A549 (cell line): ENCODE results near the gene PGM2.

Experiments used
- CBX8 ChIP-seq: fragments of 200-600 bp; sonication (generic); IDR thresholded peaks from 2 replicates; pipeline ENCODE4 v1.6.1; 2016
- CHD2 ChIP-seq: fragments of 150-350 bp; IDR thresholded peaks from 2 replicates; pipeline ENCODE4 v1.6.1; 2014; ENCODE audit warnings: low read length; ENCODE audit not compliant: partially characterized antibody
- EP300 ChIP-seq, 2 experiments: fragments of >200 bp; sonication (Bioruptor Twin); formaldehyde crosslinking; IDR thresholded peaks; 2 replicates in 1 of 2; 3 replicates in 1 of 2; pipeline ENCODE4 v1.6.1; 2016 to 2017
- JUNB ChIP-seq: fragments of >200 bp; sonication (Bioruptor Twin); formaldehyde crosslinking; IDR thresholded peaks from 2 replicates; pipeline ENCODE4 v1.6.1; 2016
- POLR2A ChIP-seq: IDR thresholded peaks from 2 replicates; pipeline ENCODE4 v1.6.1; 2012; ENCODE audit warnings: mild to moderate bottlenecking, low read length
- RNF2 ChIP-seq: fragments of 200-600 bp; sonication (generic); IDR thresholded peaks from 2 replicates; pipeline ENCODE4 v1.6.1; 2016; ENCODE audit warnings: low read depth, mild to moderate bottlenecking, antibody characterized with exemption, moderate library complexity, borderline replicate concordance
- TF ChIP-seq, protein P1 (sequence below): fragments of >200 bp; sonication (Bioruptor Twin); formaldehyde crosslinking; IDR thresholded peaks from 3 replicates; pipeline ENCODE4 v1.5.1; 2016
- TF ChIP-seq, protein P2 (sequence below): fragments of 200-600 bp; sonication (generic); IDR thresholded peaks from 2 replicates; pipeline ENCODE4 v1.6.1; 2016; ENCODE audit warnings: antibody characterized with exemption, mild to moderate bottlenecking, moderate library complexity
- TF ChIP-seq, protein P3 (sequence below): IDR thresholded peaks from 2 replicates; pipeline ENCODE4 v1.6.1; 2012
- TF ChIP-seq, protein P4 (sequence below): IDR thresholded peaks from 2 replicates; pipeline ENCODE4 v1.6.1; 2012

DNA sequence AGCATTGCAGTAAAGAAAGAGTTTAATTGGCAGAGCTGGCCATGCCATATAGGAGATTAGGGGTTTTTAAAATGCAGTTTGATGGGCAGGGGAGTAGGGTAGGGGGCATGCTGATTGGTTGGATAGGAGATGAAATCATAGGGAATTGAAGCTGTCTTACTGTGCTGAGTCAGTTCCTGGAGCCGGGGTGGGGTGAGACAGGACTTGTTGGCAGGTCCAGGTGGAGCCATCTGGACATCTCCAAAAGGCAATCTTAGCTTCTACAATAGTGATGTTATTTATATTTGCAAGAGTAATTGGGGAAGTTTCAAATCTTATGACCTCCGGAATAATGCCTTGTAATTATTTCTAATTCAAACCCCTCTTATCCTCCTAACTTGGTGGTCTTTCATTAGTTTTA, 32.4 kb upstream of the PGM2 start:
- no peak for TF ChIP-seq RNF2
- TF ChIP-seq EP300 (IDR thresholded peaks at IDR 0.05) = no peak
- TF ChIP-seq, protein P1, sequence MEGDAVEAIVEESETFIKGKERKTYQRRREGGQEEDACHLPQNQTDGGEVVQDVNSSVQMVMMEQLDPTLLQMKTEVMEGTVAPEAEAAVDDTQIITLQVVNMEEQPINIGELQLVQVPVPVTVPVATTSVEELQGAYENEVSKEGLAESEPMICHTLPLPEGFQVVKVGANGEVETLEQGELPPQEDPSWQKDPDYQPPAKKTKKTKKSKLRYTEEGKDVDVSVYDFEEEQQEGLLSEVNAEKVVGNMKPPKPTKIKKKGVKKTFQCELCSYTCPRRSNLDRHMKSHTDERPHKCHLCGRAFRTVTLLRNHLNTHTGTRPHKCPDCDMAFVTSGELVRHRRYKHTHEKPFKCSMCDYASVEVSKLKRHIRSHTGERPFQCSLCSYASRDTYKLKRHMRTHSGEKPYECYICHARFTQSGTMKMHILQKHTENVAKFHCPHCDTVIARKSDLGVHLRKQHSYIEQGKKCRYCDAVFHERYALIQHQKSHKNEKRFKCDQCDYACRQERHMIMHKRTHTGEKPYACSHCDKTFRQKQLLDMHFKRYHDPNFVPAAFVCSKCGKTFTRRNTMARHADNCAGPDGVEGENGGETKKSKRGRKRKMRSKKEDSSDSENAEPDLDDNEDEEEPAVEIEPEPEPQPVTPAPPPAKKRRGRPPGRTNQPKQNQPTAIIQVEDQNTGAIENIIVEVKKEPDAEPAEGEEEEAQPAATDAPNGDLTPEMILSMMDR = no peak
- TF ChIP-seq, protein P2, sequence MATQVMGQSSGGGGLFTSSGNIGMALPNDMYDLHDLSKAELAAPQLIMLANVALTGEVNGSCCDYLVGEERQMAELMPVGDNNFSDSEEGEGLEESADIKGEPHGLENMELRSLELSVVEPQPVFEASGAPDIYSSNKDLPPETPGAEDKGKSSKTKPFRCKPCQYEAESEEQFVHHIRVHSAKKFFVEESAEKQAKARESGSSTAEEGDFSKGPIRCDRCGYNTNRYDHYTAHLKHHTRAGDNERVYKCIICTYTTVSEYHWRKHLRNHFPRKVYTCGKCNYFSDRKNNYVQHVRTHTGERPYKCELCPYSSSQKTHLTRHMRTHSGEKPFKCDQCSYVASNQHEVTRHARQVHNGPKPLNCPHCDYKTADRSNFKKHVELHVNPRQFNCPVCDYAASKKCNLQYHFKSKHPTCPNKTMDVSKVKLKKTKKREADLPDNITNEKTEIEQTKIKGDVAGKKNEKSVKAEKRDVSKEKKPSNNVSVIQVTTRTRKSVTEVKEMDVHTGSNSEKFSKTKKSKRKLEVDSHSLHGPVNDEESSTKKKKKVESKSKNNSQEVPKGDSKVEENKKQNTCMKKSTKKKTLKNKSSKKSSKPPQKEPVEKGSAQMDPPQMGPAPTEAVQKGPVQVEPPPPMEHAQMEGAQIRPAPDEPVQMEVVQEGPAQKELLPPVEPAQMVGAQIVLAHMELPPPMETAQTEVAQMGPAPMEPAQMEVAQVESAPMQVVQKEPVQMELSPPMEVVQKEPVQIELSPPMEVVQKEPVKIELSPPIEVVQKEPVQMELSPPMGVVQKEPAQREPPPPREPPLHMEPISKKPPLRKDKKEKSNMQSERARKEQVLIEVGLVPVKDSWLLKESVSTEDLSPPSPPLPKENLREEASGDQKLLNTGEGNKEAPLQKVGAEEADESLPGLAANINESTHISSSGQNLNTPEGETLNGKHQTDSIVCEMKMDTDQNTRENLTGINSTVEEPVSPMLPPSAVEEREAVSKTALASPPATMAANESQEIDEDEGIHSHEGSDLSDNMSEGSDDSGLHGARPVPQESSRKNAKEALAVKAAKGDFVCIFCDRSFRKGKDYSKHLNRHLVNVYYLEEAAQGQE = no peak
- TF ChIP-seq, protein P3, sequence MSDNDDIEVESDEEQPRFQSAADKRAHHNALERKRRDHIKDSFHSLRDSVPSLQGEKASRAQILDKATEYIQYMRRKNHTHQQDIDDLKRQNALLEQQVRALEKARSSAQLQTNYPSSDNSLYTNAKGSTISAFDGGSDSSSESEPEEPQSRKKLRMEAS = no peak
- TF ChIP-seq, protein P4, sequence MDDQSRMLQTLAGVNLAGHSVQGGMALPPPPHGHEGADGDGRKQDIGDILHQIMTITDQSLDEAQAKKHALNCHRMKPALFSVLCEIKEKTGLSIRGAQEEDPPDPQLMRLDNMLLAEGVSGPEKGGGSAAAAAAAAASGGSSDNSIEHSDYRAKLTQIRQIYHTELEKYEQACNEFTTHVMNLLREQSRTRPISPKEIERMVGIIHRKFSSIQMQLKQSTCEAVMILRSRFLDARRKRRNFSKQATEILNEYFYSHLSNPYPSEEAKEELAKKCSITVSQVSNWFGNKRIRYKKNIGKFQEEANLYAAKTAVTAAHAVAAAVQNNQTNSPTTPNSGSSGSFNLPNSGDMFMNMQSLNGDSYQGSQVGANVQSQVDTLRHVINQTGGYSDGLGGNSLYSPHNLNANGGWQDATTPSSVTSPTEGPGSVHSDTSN = no peak
- no peak for TF ChIP-seq POLR2A
- TF ChIP-seq JUNB = no peak
- TF ChIP-seq CHD2 = no peak
- no peak for TF ChIP-seq CBX8
